ENCODE data around the gene NPIPB5. TPM values are rescaled to one million over a fixed set of nuclear protein-coding genes. Genes with fewer than 3 reads are reported as not detected.
"Not testable (repeated sequence)": the region's sequence is repeated elsewhere in the genome, so short reads cannot be mapped to it uniquely, and the experiment has no call there.

The NPIPB5 gene
- total RNA-seq = 366 and 367 TPM in 2 replicates

- H3K27ac Mint-ChIP-seq; H3K4me3 Mint-ChIP-seq; H3K4me1 Mint-ChIP-seq (ENCODE audit: low read depth); H3K36me3 Mint-ChIP-seq (ENCODE audit: low read depth); intact Hi-C loops (cut with micrococcal nuclease); H3K9me3 Mint-ChIP-seq; DNase-seq (ENCODE audit: low spot score); H3K27me3 Mint-ChIP-seq (ENCODE audit: insufficient read depth): not testable (repeated sequence)
Measured at GRCh38 chr16:22510591-22510990, at the start of gene NPIPB5. Gene NPIPB5 (plus strand): TSS chr16:22510891. CDS start chr16:22513802, 2,911 bp downstream.

GRCh38 chr16:22468846-22469245, 41.8 kb upstream of the NPIPB5 start:
- intact Hi-C loops (cut with micrococcal nuclease); DNase-seq (ENCODE audit: low spot score): not testable (repeated sequence)

GRCh38 chr16:22537996-22538395, 27.3 kb downstream of the NPIPB5 start:
- H3K27me3 Mint-ChIP-seq (ENCODE audit: insufficient read depth); intact Hi-C loops (cut with micrococcal nuclease); H3K36me3 Mint-ChIP-seq (ENCODE audit: low read depth); DNase-seq (ENCODE audit: low spot score); H3K4me3 Mint-ChIP-seq; H3K4me1 Mint-ChIP-seq (ENCODE audit: low read depth); H3K9me3 Mint-ChIP-seq; H3K27ac Mint-ChIP-seq: not testable (repeated sequence)

More at GRCh38 chr16:22468846-22469245, 41.8 kb upstream of the NPIPB5 start:
- H3K4me1 Mint-ChIP-seq (ENCODE audit: low read depth); H3K27ac Mint-ChIP-seq; H3K9me3 Mint-ChIP-seq; H3K27me3 Mint-ChIP-seq (ENCODE audit: insufficient read depth); H3K36me3 Mint-ChIP-seq (ENCODE audit: low read depth); H3K4me3 Mint-ChIP-seq: not testable (repeated sequence)

- H3K36me3 Mint-ChIP-seq (ENCODE audit: low read depth); H3K27ac Mint-ChIP-seq; H3K4me1 Mint-ChIP-seq (ENCODE audit: low read depth); H3K27me3 Mint-ChIP-seq (ENCODE audit: insufficient read depth); DNase-seq (ENCODE audit: low spot score); intact Hi-C loops (cut with micrococcal nuclease); H3K4me3 Mint-ChIP-seq; H3K9me3 Mint-ChIP-seq: not testable (repeated sequence)
Measured at GRCh38 chr16:22544809-22545208, 34.1 kb downstream of the NPIPB5 start.

GRCh38 chr16:22546630-22547029, 35.9 kb downstream of the NPIPB5 start:
- intact Hi-C loops (cut with micrococcal nuclease); DNase-seq (ENCODE audit: low spot score): not testable (repeated sequence)

GRCh38 chr16:22547170-22547765, 36.6 kb downstream of the NPIPB5 start:
- H3K36me3 Mint-ChIP-seq (ENCODE audit: low read depth); intact Hi-C loops (cut with micrococcal nuclease); H3K4me1 Mint-ChIP-seq (ENCODE audit: low read depth); DNase-seq (ENCODE audit: low spot score); H3K27me3 Mint-ChIP-seq (ENCODE audit: insufficient read depth); H3K4me3 Mint-ChIP-seq; H3K9me3 Mint-ChIP-seq; H3K27ac Mint-ChIP-seq: not testable (repeated sequence)

More at GRCh38 chr16:22546630-22547029, 35.9 kb downstream of the NPIPB5 start:
- not testable (repeated sequence) for H3K27me3 Mint-ChIP-seq (ENCODE audit: insufficient read depth); H3K27ac Mint-ChIP-seq; H3K36me3 Mint-ChIP-seq (ENCODE audit: low read depth); H3K4me1 Mint-ChIP-seq (ENCODE audit: low read depth); H3K9me3 Mint-ChIP-seq; H3K4me3 Mint-ChIP-seq

- H3K4me1 Mint-ChIP-seq (ENCODE audit: low read depth); DNase-seq (ENCODE audit: low spot score); H3K27me3 Mint-ChIP-seq (ENCODE audit: insufficient read depth); H3K4me3 Mint-ChIP-seq; intact Hi-C loops (cut with micrococcal nuclease); H3K27ac Mint-ChIP-seq; H3K36me3 Mint-ChIP-seq (ENCODE audit: low read depth); H3K9me3 Mint-ChIP-seq: not testable (repeated sequence)
Measured at GRCh38 chr16:22549853-22550252, 39.2 kb downstream of the NPIPB5 start.

- H3K27me3 Mint-ChIP-seq (ENCODE audit: insufficient read depth); intact Hi-C loops (cut with micrococcal nuclease); H3K27ac Mint-ChIP-seq; H3K36me3 Mint-ChIP-seq (ENCODE audit: low read depth); H3K9me3 Mint-ChIP-seq; H3K4me1 Mint-ChIP-seq (ENCODE audit: low read depth); DNase-seq (ENCODE audit: low spot score); H3K4me3 Mint-ChIP-seq: not testable (repeated sequence)
Measured at GRCh38 chr16:22551143-22551542, 40.5 kb downstream of the NPIPB5 start.

- H3K36me3 Mint-ChIP-seq (ENCODE audit: low read depth); H3K27me3 Mint-ChIP-seq (ENCODE audit: insufficient read depth); H3K4me3 Mint-ChIP-seq; DNase-seq (ENCODE audit: low spot score); H3K9me3 Mint-ChIP-seq; H3K27ac Mint-ChIP-seq; H3K4me1 Mint-ChIP-seq (ENCODE audit: low read depth); intact Hi-C loops (cut with micrococcal nuclease): not testable (repeated sequence)
Measured at GRCh38 chr16:22551651-22552050, 41.0 kb downstream of the NPIPB5 start.

GRCh38 chr16:22556759-22557158, 46.1 kb downstream of the NPIPB5 start:
- H3K4me1 Mint-ChIP-seq (ENCODE audit: low read depth); H3K4me3 Mint-ChIP-seq; intact Hi-C loops (cut with micrococcal nuclease); H3K9me3 Mint-ChIP-seq; H3K36me3 Mint-ChIP-seq (ENCODE audit: low read depth); DNase-seq (ENCODE audit: low spot score); H3K27ac Mint-ChIP-seq; H3K27me3 Mint-ChIP-seq (ENCODE audit: insufficient read depth): not testable (repeated sequence)

Other genes starting within 250 kb of the NPIPB5 start
- 107 and 111 TPM in 2 replicates for gene POLR3E, start 213.5 kb upstream of the NPIPB5 start, total RNA-seq
- 43.5 and 47.2 TPM in 2 replicates for gene CDR2, start 136.3 kb upstream of the NPIPB5 start, total RNA-seq